Activated gamma-delta T cell treated with Interleukin-2 at 50 U/mL for 16 hours (primary cell): ENCODE measurements around the gene CRACR2A.

Experiments used
- DNase-seq: peaks from one replicate; pipeline ENCODE4 v3.0.0-alpha.2; 2020

CRACR2A gene

GRCh38 chr12:3752741-3753486, at the start of gene CRACR2A:
Gene CRACR2A (minus strand): TSS chr12:3753109. CDS start chr12:3696999, 56,110 bp downstream.
- peak; percentile 83 for DNase-seq

DNA sequence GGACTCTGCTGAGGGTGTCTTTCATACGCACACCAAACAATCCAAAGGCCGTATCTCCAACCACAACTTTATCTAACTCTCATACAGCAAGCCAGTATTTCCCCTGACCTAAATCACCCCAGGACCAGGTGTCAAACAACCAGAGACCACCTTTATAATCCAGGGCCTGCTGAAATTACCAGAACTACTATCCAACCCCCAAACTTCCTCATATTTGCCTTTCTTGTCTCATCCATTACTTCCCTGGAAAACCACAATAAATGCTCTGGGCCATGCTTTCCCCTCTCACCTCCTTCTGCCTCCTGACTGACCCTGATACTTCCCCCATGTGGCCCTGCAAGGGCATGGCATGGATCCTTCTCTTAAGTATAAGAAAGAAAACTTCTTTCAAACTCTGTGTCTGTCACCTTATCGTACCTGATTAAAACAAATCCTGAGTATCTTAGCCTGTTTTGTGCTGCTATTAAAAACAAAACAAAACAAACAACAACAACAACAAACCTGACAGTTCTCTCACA, 44.7 kb upstream of the CRACR2A start:
- no peak for DNase-seq

DNA sequence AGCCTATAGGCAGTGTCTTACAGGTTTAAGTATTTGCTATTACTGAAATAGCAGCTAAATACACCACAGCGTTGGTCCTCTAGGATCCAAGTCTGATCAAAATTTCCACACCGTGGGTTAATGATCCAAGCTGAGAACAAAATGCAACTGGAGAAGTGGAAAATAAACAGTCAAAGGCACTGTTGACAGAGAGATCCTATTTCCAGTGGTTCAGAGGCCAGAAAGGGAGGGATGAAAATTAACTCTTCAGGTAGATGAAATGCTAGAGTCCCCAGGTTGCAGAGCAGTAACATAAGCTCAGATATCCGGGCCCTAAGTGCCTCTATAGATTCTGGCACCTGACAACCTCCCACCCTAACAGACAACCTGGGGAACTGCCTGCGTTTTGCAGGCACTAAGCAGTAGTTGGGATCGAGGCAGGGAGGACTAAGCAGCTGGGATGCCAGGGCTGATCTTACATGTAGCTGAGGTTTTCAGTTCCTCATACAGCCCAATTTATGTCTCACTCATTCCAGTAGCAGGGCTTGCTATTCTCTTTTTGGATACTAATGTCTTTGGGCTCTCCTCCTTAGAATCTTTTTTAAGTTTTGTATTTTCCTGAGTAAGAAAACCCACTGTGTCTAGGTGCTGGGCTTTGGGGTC, 42.7 kb upstream of the CRACR2A start:
- DNase-seq, result no peak

GRCh38 chr12:3795066-3795465, 42.2 kb upstream of the CRACR2A start:
- DNase-seq, result no peak

DNA sequence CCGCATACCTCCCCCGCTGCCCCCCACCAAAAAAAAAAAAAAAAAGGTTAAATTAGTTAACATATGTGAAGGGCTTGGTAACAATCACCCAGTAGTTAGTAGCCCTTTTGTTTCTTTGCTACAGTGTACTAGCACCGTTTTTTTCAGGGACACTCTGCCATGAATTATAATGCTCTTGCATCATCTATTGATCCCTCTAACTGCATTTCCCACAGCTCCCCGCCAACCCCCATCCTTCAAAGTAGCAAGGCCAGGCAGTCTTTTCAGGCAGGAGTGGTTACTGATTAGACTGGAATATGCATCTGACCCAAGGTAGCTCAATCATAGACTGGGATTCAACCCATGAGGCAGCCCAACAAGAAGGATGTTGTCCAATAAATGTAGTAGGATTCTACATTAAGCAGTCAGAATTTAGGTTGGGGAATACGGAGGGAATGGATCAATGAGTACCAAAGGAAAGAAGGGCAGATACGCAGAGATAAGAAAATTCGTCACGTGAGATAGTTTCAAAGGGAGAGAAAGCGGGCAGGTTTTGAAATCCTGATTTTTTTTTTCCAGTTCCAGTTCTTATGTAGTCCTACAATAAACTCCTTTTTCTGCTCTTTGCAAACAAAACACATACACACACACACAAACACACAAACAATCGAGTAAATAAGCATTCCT, 39.8 kb upstream of the CRACR2A start:
- no peak for DNase-seq

- DNase-seq, result no peak
These were observed 38.5 kb upstream of the CRACR2A start for GRCh38 chr12:3791256-3791874.

- DNase-seq, result no peak
These were observed 37.7 kb upstream of the CRACR2A start for GRCh38 chr12:3790642-3791041.

- no peak for DNase-seq
These were observed 36.9 kb upstream of the CRACR2A start for GRCh38 chr12:3789838-3790237.

DNA sequence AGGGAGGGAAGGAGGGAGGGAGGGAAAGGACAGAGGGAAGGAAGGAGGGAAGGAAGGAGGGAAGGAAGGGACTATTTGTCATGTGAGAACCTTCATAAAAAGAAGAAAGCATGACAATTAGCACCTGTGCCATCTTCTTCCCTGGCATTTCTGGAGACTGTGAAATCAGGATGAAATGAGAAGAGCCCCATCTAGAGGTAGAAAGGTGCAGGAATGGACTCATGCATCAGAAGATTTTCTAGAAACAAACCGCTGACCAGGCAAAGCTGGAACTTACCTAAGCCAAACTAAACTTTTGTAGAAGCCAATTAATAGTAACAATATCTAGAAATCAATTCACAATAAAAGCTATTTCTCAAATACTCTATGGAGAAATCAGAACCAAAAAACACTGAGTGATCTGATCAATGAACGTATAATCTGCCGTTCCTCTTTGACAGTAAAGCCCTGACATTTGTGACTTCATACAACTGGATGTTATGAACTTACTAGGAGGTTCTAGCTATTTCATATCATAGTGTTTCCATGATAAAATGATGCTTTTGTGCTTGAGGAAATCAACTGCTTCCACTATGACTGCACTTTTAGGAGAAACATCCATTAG, 24.4 kb upstream of the CRACR2A start:
- no peak for DNase-seq

GRCh38 chr12:3775385-3776035, 22.6 kb upstream of the CRACR2A start:
- DNase-seq, result no peak

GRCh38 chr12:3772380-3772779, 19.5 kb upstream of the CRACR2A start:
- DNase-seq, result no peak

- no peak for DNase-seq
These were observed 18.9 kb upstream of the CRACR2A start for GRCh38 chr12:3771853-3772252.

GRCh38 chr12:3770891-3771290, 18.0 kb upstream of the CRACR2A start:
- DNase-seq, result no peak

DNA sequence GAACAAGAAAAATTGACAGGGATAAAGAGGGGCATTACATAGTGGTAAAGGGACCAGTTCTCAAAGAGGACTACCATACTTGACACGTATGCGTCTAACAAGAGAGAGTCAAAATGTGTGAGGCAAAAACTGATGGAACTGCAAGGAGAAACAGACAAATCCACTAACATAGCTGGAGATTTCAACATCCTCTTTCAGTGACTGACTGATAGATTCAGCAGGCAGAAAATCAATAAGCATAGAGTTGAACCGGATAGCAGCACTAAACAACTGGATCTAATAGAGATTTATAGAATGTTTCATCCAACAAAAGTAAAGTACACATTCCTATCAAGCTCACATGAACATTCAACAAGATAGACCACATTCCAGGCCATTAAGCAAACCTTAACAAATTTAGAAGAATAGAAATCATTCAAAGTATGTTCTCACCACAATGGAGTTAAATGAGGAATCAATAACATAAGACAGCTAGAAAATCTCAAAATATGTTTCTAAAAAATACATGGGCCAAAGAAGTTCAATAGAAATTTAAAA, 16.1 kb upstream of the CRACR2A start:
- no peak for DNase-seq

DNA sequence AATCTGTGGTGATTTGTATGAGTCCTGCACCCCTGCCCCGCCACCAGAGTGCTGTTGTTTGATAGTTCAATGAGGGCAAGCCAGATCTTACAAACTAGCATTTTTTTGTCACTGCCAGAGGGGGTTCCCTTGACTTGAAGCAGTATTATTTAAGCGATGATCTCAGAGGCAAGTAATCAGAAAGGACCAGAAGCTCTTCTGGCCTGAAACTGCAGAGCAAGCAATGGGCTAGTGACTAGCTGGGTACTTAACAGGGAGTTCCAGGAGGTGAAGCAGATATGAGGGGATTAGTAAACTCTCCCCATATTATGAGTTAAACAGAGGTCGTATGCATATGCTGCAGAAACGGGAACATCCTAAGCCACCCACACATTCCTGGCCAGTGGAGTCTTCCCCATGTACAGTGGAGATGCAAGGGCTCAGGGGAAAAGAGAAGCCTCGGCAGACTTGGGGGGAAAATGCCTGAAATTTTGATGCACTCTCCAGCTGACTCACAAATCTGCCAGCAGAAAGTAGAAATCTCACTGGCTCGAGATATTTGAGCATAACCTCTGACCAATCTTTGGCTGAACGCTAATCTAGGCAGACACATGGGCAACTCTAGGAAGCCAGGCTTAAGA, 8.3 kb upstream of the CRACR2A start:
- no peak for DNase-seq

GRCh38 chr12:3759878-3760277, 7.0 kb upstream of the CRACR2A start:
- no peak for DNase-seq

DNA sequence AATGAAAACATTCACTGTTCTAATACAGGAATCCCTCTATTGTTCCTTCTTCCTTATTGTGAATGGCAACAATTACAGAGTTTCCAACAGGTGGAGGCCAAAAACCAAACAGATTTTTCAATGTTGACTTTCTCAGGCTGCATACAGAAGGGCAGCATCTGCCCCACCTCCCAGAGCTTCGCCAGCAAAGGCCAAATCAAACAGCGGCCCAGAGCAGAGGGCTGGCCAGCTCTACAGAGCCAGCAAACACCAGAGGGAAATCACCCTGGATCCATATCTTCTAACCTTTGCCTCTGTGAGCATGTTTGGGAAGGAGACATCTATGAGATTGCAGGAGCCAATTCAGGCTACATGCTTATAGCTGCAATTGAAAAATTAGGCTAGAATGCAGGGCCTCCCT, 4.4 kb upstream of the CRACR2A start:
- DNase-seq, result no peak

DNA sequence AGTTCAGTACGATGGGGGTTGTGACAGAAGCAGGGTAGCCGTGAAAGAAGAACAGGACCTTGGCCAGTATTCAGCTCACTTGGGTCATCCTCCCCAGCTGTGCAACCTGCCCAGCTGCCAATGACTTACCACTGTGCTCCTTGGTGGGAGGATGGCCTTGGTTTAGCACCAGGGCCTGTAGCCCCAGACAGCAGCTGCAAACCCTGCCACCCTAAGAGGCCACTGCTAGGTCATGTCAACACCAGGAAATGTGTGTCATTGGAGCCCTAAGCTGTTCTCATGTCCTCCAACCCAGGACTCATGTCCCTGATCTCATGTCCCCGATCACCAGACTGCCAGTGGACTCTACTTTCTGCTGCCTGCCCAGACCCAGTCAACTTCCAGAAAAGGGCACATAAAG, 3.0 kb upstream of the CRACR2A start:
- DNase-seq, result no peak

DNA sequence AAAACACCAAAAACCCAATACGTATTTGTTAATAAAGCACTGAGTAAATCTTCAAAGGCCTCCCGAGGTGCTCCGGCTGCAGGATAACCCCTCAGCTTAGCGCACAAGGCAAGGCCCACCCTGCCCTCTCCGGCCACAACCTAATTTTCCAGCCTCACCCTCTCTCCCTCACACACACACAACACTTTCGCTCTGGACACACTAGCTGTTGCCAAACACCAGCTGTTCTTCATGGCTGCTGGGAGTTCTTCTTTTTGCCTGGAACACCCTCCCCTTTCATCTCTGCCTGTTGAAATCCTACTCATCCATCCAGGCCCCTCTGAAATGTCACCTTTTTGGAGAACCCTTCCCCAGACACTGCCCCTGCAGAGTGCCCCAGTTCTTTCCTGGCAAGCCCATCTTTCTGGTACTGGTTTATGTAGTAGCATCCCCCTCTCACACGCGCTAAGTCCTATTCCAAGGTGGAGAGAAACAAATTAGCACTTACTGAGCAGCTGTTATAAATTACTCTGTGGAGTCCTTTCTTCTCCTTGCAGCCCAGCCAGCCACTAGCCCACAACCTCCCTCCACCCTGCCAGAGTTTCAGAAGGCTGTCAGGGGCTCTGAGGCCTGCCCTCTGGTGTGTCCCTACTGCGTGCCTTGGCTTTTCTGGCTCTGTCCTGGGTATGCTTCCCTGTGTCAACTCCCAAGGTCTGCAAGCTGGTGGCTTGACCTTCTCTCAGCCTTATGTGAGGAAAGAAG, 805 bp upstream of the CRACR2A start:
- no peak for DNase-seq

DNA sequence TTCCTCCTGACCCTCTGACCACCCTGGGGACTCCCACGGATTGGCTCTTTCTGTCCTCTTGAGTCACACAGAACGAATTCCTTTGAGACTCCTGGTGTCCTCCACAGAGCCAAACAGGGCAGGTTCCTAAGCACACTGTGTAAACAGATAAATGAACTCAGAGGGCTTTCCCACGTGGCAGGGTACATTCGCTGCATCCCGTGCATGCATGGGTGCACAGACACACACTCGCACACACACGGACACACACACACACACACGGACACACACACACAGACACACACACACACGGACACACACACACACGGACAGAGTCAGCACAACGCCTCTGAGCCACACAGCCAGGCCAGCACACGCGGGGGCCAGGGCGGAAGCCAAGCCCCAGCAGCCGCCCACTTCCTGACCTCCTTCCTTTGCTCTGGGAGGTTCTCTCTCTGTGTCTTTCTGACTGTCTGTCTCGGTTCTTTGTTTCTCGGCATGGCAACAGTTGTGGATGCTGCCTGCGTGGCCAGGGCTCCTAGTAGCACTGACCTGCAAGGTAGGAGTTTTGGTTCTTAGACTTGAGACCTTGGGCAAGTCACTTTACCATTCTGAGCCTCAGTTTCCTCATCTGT, 706 bp downstream of the CRACR2A start:
- DNase-seq, result peak; percentile 64
